NB4 (cell line): ENCODE results near the gene EPB41L1.

Source experiments
- DNase-seq: peaks from one replicate; pipeline ENCODE4 v3.0.0; 2010; ENCODE audit warnings: low read depth
- H3K4me3 ChIP-seq: one replicate; pipeline ENCODE4 v1.5.1; 2011; ENCODE audit warnings: mild to moderate bottlenecking, low read depth, low read length, moderate library complexity
- CTCF ChIP-seq: IDR thresholded peaks from one replicate; pipeline ENCODE4 v1.5.1; 2012; ENCODE audit warnings: low read depth, low read length
- MAX ChIP-seq: IDR thresholded peaks from 2 replicates; pipeline ENCODE4 v1.6.1; 2011; ENCODE audit warnings: low read depth, low read length
- MYC ChIP-seq: IDR thresholded peaks from 2 replicates; pipeline ENCODE4 v1.6.1; 2011; ENCODE audit warnings: low read depth, low read length
- POLR2A ChIP-seq: IDR thresholded peaks from 2 replicates; pipeline ENCODE4 v1.6.1; 2011; ENCODE audit warnings: mild to moderate bottlenecking; ENCODE audit not compliant: insufficient read length; ENCODE audit errors: extremely low read depth

Gene EPB41L1

GRCh38 chr20:36237477-36237876, 82.9 kb downstream of the EPB41L1 start:
- DNase-seq, result no peak
- no peak for TF ChIP-seq CTCF
- TF ChIP-seq MYC, result no peak
- TF ChIP-seq POLR2A, result no peak
- no peak for TF ChIP-seq MAX
- peak overlapping the region; percentile 97 for H3K4me3 ChIP-seq

GRCh38 chr20:36238153-36238552, 83.6 kb downstream of the EPB41L1 start:
- no peak for TF ChIP-seq MYC
- no peak for TF ChIP-seq CTCF
- no peak for TF ChIP-seq MAX
- no peak for TF ChIP-seq POLR2A
- DNase-seq, result no peak
- no peak overlapping the region for H3K4me3 ChIP-seq

- no peak for DNase-seq
- no peak overlapping the region for H3K4me3 ChIP-seq
- TF ChIP-seq MAX, result no peak
- no peak for TF ChIP-seq CTCF
- no peak for TF ChIP-seq POLR2A
- TF ChIP-seq MYC, result no peak
Observed at GRCh38 chr20:36238760-36239159, 84.2 kb downstream of the EPB41L1 start.

- TF ChIP-seq CTCF (no peak), MAX (no peak), POLR2A (no peak), MYC (no peak)
- H3K4me3 ChIP-seq, result no peak overlapping the region
- DNase-seq, result no peak
Observed at GRCh38 chr20:36240076-36240475, 85.5 kb downstream of the EPB41L1 start.

GRCh38 chr20:36241678-36242077, 87.1 kb downstream of the EPB41L1 start:
- no peak overlapping the region for H3K4me3 ChIP-seq
- TF ChIP-seq CTCF, result no peak
- no peak for TF ChIP-seq MAX
- no peak for TF ChIP-seq POLR2A
- no peak for TF ChIP-seq MYC
- no peak for DNase-seq

- no peak for DNase-seq
- TF ChIP-seq MAX, result no peak
- no peak for TF ChIP-seq CTCF
- no peak for TF ChIP-seq MYC
- no peak for TF ChIP-seq POLR2A
Observed at GRCh38 chr20:36243726-36244125, 89.2 kb downstream of the EPB41L1 start.

More at GRCh38 chr20:36243726-36244125, 89.2 kb downstream of the EPB41L1 start:
- no peak overlapping the region for H3K4me3 ChIP-seq
